ENCODE results near the gene HES4. TPM values are rescaled to one million over a fixed set of nuclear protein-coding genes. Genes with fewer than 3 reads are reported as not detected.
A peak's percentile ranks its signal among the peaks of the same experiment; 100 is the strongest.
"Not testable (repeated sequence)": the region's sequence is repeated elsewhere in the genome, so short reads cannot be mapped to it uniquely, and the experiment has no call there.

The HES4 gene
- total RNA-seq, 1 donor from 2014 or later: 36.7 TPM

DNA sequence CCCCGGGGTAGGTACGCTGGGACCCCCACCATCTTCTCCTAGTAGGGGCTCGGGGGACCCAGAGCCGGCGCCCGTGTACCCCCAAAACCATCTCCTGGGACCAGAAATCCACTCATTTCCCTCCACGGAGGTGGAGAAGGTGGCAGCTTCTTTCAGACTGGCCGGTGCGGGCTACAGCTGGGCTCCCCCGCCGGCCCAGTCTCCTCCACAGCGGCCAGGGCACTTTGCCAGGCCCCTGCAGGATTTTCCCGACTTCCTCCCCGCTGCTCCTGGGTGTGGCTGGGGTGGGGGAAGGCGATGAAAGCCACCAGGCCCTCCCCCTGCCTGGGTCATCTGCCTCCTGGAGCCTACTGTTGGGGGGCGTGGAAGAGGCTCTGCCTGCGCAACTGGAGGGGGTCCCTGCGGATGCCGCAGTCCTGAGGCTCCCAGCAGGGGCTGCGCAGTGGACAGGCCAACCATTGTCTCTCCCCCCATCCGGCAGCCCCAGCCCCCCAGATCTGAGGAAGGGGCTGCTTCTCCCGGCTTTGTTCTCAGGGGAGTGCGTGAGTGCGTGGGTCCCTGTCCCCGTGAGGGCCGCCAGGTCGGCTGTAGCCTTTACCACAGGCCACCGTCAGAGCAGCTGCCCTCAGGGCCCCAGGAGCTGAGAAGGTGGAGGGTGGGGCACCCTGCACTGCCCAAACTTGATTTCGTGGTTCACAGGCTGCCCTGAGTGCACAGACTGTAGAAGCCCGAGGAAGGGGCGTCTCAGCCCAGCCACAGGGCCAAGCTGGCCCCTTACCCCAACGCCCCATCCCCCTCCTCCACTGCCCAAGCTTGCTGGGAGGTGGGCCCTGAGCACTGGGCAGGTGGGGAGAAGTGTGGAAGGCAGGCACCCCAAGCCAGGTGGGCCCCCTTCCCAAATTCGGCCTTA, 21.4 kb upstream of the HES4 start:
- intact Hi-C loops (cut with DNase I): loop anchor here (5.0 kb wide), 1 partner anchor 91 kb away; no protein-coding TSS in a partner anchor

DNA sequence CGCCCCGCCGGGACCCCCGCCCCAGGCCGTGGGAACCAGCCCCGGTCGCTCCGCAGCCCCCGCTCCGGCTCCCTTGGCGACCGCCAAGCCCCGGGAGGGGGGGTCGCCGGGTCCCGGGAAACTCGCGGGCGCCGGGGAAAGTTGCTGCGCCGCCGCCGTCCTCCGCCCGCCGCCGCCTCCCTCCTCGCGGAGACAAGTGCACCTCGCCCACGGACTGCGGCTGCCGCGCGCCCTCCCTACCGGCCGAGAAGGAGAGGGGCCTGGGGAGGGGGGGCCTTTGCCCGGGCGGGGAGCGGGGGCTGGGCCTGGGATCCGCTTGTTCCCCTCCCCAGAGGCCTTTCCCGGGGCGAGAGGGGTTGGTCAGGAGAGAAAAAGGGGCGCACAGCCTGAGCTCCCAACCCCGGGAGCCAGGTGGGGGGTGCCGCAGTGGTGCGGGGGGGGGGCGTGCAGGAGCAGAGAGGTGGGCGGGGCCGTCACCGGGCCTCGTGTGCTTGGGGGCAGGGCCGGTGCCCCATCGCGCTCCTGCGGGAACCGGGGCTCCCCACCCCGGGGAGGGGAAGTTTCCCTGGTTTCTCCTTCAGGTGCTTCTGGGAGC, 20.6 kb upstream of the HES4 start:
- ATAC-seq (no peak), DNase-seq (ENCODE audit: missing footprints) (peak; percentile 64)
- intact Hi-C loops (cut with DNase I): loop anchor here (5.0 kb wide), 1 partner anchor 92 kb away; no protein-coding TSS in a partner anchor

More for the DNA sequence above, 21.4 kb upstream of the HES4 start:
- DNase-seq (ENCODE audit: missing footprints) (peak; percentile 75), ATAC-seq (peak; percentile 5)

- peak; percentile 54 for ATAC-seq
- intact Hi-C loops (cut with DNase I): loop anchor here (5.0 kb wide), 1 partner anchor 92 kb away; no protein-coding TSS in a partner anchor
These were observed 20.1 kb upstream of the HES4 start, which contains the start of gene AGRN for GRCh38 chr1:1020000-1020404. Gene AGRN, plus strand, starts transcription at chr1:1020120. Its CDS starts 53 bp downstream, at chr1:1020173.

GRCh38 chr1:1019122-1019999, 19.5 kb upstream of the HES4 start:
- ATAC-seq (peak; percentile 94), DNase-seq (ENCODE audit: missing footprints) (peak; percentile 88)
- intact Hi-C loops (cut with DNase I): no loop called here

More at GRCh38 chr1:1020000-1020404, 20.1 kb upstream of the HES4 start, which contains the start of gene AGRN:
- DNase-seq (ENCODE audit: missing footprints): peak; percentile 79

DNA sequence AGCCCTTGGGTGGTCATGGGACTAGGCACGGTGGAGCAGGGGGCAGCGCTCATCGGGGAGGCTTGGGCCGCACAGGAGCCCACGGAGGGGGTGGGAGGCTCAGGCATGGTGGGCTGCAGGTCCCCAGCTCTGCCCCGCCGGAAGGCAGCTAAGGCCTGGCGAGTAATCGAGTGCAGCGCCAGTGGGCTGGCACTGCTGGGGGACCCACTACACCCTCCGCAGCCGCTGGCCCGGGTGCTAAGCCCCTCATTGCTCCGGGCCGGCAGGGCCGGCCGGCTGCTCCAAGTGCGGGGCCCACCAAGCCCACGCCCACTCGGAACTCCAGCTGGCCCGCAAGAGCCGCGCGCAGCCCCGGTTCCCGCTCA, 18.4 kb upstream of the HES4 start:
- ATAC-seq; intact Hi-C loops (cut with DNase I): not testable (repeated sequence)
- DNase-seq (ENCODE audit: missing footprints): peak; percentile 65

GRCh38 chr1:1017397-1018320, 17.8 kb upstream of the HES4 start:
- DNase-seq (ENCODE audit: missing footprints); intact Hi-C loops (cut with DNase I); ATAC-seq: not testable (repeated sequence)

DNA sequence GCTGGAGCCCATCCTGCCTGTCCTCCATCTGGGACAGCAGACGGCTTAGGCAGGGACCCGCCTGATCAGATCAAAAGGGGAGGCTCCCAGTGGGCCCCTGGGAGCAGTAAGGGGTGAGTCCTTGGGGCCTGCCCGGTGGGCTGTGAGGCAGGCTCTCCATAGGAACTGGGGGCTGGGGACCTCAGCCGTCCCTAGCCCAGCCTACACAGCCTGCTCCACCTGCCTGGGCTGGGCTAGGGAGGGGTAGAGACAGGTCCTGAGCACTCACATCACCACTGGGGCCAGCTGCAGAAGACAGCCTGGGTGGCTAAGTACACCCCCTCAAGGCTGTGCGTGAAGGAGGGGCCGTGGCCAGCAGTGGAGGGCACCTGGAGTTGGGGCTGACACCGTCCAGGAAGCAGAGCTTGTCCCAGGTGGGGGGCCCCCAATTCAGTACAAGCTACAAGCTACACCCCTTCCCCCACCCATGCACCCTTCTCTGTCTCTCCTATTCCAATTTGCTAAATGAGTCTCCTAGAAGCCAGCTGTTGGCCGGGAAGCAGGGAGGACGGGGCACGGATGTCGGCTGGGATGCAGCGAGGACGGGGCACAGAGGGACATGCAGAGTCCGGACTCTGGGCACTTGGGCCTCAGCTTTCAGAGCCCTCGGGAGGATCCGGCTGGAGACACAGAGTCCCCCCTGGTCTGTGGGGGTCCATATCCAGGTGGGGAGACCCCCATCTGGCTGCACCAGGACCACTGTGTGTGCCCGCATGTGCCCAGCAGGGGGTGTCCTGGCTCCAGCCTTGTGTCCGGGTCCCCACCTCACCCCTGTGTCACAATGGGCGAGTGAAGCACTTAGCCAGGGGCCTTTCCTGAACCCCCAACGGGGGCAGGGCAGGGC, 15.1 kb upstream of the HES4 start:
- ATAC-seq: no peak
- intact Hi-C loops (cut with DNase I): no loop called here
- no peak for DNase-seq (ENCODE audit: missing footprints)

- DNase-seq (ENCODE audit: missing footprints) (no peak), ATAC-seq (peak; percentile 8)
- intact Hi-C loops (cut with DNase I): no loop called here
These were observed 14.2 kb upstream of the HES4 start for GRCh38 chr1:1013922-1014648.

DNA sequence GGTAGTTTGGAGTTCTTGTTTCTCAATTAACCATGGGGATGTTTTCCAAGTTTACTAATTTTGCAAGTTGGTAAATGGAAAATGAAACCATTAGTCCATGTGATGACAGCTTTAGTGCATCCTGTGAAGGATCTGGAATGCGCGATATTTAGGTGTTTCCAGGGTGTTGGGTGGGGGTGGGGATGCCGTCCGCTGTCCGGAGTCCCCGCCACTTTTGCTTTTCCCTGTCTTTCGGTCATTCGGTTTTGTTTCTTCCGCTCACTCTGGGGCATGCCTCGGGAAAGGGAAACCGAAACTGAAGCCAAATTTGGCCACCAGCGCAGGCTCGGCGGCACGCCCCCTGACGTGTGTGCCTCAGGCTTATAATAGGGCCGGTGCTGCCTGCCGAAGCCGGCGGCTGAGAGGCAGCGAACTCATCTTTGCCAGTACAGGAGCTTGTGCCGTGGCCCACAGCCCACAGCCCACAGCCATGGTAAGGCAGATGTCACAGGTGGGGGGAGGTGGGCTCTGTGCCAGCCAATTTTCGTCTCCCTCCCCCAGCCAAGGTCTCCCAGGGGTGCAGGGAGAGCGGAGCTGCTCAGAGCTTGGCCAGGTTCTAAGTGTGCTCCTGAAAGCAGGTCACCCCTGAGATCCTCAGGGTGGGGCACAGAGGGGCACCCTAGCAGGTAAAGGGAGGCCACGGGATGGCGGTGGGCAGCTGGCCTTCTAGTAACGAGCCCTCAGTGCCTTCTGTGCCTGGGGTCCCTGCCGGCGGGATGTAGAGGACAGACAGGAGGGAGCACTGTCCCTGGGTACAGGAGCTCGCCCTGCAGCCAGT, 13.4 kb upstream of the HES4 start, which contains the start of gene ISG15:
Gene ISG15, plus strand, starts transcription at position 393 of the 817 bp plus-strand sequence. Its CDS starts 77 bp downstream, at position 470.
- DNase-seq (ENCODE audit: missing footprints) (peak; percentile 96), ATAC-seq (peak; percentile 93)
- intact Hi-C loops (cut with DNase I): no loop called here

DNA sequence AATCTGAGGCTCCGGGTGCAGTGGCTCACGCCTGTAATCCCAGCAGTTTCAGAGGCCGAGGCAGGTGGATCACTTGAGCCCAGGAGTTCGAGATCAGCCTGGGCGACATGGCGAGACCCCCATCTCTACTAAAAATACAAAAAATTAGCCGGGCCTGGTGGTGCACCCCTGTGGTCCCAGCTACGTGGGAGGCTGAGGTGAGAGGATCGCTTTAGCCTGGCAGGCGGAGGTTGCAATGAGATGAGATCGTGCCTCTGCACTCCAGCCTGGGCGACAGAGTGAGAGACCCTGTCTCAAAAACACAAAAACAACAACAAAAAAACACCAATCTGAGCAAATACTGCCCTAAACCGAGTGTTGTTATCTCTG, 12.8 kb upstream of the HES4 start:
- ATAC-seq: not testable (repeated sequence)

GRCh38 chr1:1011396-1011949, 11.6 kb upstream of the HES4 start:
- intact Hi-C loops (cut with DNase I): no loop called here
- ATAC-seq: no peak
- DNase-seq (ENCODE audit: missing footprints): peak; percentile 32

More for the DNA sequence above, 12.8 kb upstream of the HES4 start:
- intact Hi-C loops (cut with DNase I): not testable (repeated sequence)
- DNase-seq (ENCODE audit: missing footprints): peak; percentile 37

GRCh38 chr1:1010131-1010530, 10.2 kb upstream of the HES4 start:
- intact Hi-C loops (cut with DNase I); ATAC-seq: not testable (repeated sequence)
- DNase-seq (ENCODE audit: missing footprints): peak; percentile 51

- DNase-seq (ENCODE audit: missing footprints): peak; percentile 50
- no peak for ATAC-seq
- intact Hi-C loops (cut with DNase I): no loop called here
These were observed 6.6 kb upstream of the HES4 start for GRCh38 chr1:1006305-1007159.

DNA sequence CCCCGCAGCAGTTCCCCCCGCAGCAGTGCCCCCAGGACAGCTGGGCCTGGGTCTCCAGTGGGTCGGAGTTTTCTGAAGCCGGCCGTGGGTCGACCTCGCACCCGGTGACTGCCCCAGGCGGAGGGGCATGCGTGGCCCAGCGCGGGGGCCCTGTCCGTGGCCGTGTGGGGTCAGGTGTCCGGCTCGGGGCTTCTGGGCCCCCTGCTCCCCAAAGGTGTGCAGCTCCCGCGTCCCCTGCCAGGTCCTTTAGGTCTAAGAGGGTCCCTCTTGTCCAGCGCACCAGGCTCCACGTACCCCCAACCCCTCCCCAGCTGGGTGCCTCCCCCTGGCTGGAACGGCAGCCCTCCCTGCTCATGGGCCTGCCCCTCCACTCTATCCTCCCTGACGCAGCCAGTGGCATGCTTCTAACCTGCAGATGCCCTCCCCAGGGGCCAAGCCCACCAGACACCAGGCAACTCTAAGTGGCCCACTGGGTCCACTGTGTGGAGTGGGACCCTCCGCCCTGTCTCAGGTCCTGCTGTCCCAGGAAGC, 5.9 kb upstream of the HES4 start:
- intact Hi-C loops (cut with DNase I): no loop called here
- ATAC-seq (no peak), DNase-seq (ENCODE audit: missing footprints) (peak; percentile 50)

Data from Right ventricle myocardium inferior (tissue), 1 donor.